ENCODE results near the gene TRAPPC5.

Gene TRAPPC5

GRCh38 chr19:7646426-7646700, 34.3 kb upstream of the TRAPPC5 start:
- DNase-seq, result no peak

GRCh38 chr19:7647156-7647555, 33.5 kb upstream of the TRAPPC5 start:
- no peak for DNase-seq

- DNase-seq, result no peak
These were observed 32.2 kb upstream of the TRAPPC5 start for GRCh38 chr19:7648265-7649014.

- DNase-seq, result no peak
These were observed 30.5 kb upstream of the TRAPPC5 start for GRCh38 chr19:7650148-7650547.

- peak; percentile 66 for DNase-seq
These were observed 28.5 kb upstream of the TRAPPC5 start for GRCh38 chr19:7652061-7652641.

GRCh38 chr19:7654401-7654800, 26.2 kb upstream of the TRAPPC5 start:
- DNase-seq, result no peak

GRCh38 chr19:7655581-7655980, 25.1 kb upstream of the TRAPPC5 start:
- DNase-seq, result no peak

- DNase-seq, result no peak
These were observed 23.4 kb upstream of the TRAPPC5 start for GRCh38 chr19:7657131-7657751.

GRCh38 chr19:7658219-7658686, 22.4 kb upstream of the TRAPPC5 start:
- DNase-seq, result no peak

- no peak for DNase-seq
These were observed 18.7 kb upstream of the TRAPPC5 start for GRCh38 chr19:7661744-7662538.

GRCh38 chr19:7662657-7663056, 18.0 kb upstream of the TRAPPC5 start:
- no peak for DNase-seq

- no peak for DNase-seq
These were observed 16.9 kb upstream of the TRAPPC5 start for GRCh38 chr19:7663706-7664105.

- DNase-seq, result no peak
These were observed 15.6 kb upstream of the TRAPPC5 start for GRCh38 chr19:7665076-7665475.

- DNase-seq, result no peak
These were observed 11.8 kb upstream of the TRAPPC5 start, which contains the start of gene RETN for GRCh38 chr19:7668842-7669241. TSS of gene RETN (plus strand) at chr19:7669049. CDS start at chr19:7669327, 278 bp downstream.

- DNase-seq, result no peak
These were observed 11.0 kb upstream of the TRAPPC5 start for GRCh38 chr19:7669641-7670040.

- no peak for DNase-seq
These were observed 10.4 kb upstream of the TRAPPC5 start for GRCh38 chr19:7670150-7670783.

- DNase-seq, result no peak
These were observed 9.8 kb upstream of the TRAPPC5 start for GRCh38 chr19:7670790-7671189.

- no peak for DNase-seq
These were observed 8.1 kb upstream of the TRAPPC5 start for GRCh38 chr19:7672522-7672921.

- no peak for DNase-seq
These were observed 6.3 kb upstream of the TRAPPC5 start for GRCh38 chr19:7674010-7675005.

GRCh38 chr19:7676376-7676775, 4.3 kb upstream of the TRAPPC5 start:
- DNase-seq, result no peak

GRCh38 chr19:7676854-7677253, 3.8 kb upstream of the TRAPPC5 start, which contains the start of gene MCEMP1:
TSS of gene MCEMP1 (plus strand) at chr19:7677090. CDS start at chr19:7677121, 31 bp downstream.
- DNase-seq, result no peak

Data from NCI-H1105 treated with DMSO at 0.1 percent for 48 hours (cell line).